Keratinocyte (primary cell): ENCODE results near the gene SUGCT.

Experiments
- CTCF ChIP-seq, 3 experiments: IDR thresholded peaks in 1 of 3; conservative IDR thresholded peaks in 1 of 3; optimal IDR thresholded peaks in 1 of 3; 2 replicates in 2 of 3; 3 replicates in 1 of 3; pipeline versions ENCODE3 to v1.5.1; 2011; ENCODE audit warnings: low read length in 3 of 3, mild to moderate bottlenecking in 3 of 3, moderate library complexity in 2 of 3, control low read depth in 1 of 3, inconsistent platforms in 1 of 3; ENCODE audit not compliant: insufficient read depth in 2 of 3; ENCODE audit errors: extremely low read depth in 1 of 3
- EZH2 ChIP-seq: IDR thresholded peaks from one replicate; pipeline ENCODE4 v1.6.1; 2012; ENCODE audit warnings: inconsistent platforms, mild to moderate bottlenecking, low read length, moderate library complexity

- TF ChIP-seq CTCF (optimal IDR thresholded peaks at IDR 0.05 in 1 of 3, IDR thresholded peaks at IDR 0.05 in 1 of 3, conservative IDR thresholded peaks at IDR 0.05 in 1 of 3; ENCODE audit: extremely low read depth in 1 of 3, insufficient read depth in 2 of 3, low read length in 3 of 3): no peak
- no peak for TF ChIP-seq EZH2
These were observed 154.0 kb downstream of the SUGCT start for GRCh38 chr7:40288827-40289226.
